LNCaP clone FGC (cell line): ENCODE measurements around the gene ZNF746.
"Not testable (repeated sequence)": the region's sequence is repeated elsewhere in the genome, so short reads cannot be mapped to it uniquely, and the experiment has no call there.

Source experiments
- DNase-seq: peaks from one replicate; pipeline ENCODE4 v3.0.0-alpha.2; 2011; ENCODE audit warnings: low read depth
- H3K4me3 ChIP-seq: 2 replicates; pipeline ENCODE4 v1.5.1; 2011; ENCODE audit warnings: mild to moderate bottlenecking, low read depth, low read length, control low read depth
- TF ChIP-seq, protein P1 (sequence below): IDR thresholded peaks from 2 replicates; pipeline ENCODE4 v1.5.1; 2012; ENCODE audit warnings: mild to moderate bottlenecking; ENCODE audit not compliant: control insufficient read depth, insufficient read depth; ENCODE audit errors: extremely low read depth

ZNF746 gene

DNA sequence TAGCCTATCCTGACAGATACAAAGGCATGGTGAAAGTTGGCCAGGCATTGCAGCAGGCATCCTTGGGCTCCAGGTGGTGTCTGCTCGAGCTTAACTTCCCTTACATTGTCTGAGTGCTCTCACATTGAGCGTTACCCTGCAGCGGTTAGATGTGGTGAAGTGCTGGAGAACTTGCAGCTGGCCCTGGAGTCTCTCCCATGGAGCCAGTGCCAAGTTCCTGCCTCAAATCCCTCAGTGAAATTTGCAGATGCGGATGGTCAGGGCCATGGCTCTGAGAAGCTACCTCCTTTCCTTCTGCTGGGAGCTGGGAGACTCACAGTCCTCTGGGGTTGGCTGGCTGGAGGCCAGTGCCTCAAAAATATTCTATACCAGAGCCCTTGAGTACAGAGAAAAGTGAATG lies 3.3 kb upstream of the ZNF746 start:
- TF ChIP-seq, protein P1, sequence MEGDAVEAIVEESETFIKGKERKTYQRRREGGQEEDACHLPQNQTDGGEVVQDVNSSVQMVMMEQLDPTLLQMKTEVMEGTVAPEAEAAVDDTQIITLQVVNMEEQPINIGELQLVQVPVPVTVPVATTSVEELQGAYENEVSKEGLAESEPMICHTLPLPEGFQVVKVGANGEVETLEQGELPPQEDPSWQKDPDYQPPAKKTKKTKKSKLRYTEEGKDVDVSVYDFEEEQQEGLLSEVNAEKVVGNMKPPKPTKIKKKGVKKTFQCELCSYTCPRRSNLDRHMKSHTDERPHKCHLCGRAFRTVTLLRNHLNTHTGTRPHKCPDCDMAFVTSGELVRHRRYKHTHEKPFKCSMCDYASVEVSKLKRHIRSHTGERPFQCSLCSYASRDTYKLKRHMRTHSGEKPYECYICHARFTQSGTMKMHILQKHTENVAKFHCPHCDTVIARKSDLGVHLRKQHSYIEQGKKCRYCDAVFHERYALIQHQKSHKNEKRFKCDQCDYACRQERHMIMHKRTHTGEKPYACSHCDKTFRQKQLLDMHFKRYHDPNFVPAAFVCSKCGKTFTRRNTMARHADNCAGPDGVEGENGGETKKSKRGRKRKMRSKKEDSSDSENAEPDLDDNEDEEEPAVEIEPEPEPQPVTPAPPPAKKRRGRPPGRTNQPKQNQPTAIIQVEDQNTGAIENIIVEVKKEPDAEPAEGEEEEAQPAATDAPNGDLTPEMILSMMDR: no peak
- H3K4me3 ChIP-seq: no peak overlapping the region
- DNase-seq: no peak

DNA sequence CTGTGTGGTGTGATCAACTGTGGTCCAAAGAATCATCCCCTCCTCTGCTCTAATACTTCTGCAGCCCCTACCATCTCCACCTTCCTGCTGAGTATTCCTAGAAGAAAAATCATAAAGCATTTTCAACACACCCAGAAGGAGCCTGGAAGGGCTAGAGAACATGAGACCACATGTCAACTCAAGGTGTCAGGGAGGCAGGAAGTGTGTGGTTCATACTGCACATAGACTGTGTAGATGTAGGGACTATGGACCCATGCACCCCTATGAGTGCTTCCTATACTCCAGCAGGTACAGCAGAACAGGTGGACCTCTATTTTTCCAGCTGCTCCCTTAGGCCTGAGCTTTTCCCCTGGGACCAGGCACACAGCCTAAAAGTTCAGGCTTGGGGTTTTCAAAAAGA lies 2.6 kb upstream of the ZNF746 start:
- DNase-seq: no peak
- TF ChIP-seq, protein P1: no peak
- H3K4me3 ChIP-seq: no peak overlapping the region

DNA sequence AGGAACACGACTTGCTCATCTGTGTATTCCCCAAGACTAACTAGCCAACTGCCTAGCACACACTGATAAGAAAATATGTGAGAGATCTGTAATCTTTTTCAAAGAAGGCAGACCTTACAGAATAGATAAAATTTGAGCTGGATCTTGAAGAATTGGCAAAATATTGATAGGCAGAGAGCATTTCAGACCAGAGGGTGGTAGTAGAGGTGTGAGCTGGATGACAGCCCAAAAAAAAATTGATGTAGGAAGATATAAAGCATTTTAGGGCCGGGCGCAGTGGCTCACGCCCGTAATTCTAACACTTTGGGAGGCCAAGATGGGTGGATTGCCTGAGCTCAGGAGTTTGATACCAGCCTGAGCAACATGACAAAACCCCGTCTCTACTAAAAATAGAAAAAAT lies 1.2 kb upstream of the ZNF746 start:
- no peak overlapping the region for H3K4me3 ChIP-seq
- TF ChIP-seq, protein P1: no peak
- DNase-seq: no peak

DNA sequence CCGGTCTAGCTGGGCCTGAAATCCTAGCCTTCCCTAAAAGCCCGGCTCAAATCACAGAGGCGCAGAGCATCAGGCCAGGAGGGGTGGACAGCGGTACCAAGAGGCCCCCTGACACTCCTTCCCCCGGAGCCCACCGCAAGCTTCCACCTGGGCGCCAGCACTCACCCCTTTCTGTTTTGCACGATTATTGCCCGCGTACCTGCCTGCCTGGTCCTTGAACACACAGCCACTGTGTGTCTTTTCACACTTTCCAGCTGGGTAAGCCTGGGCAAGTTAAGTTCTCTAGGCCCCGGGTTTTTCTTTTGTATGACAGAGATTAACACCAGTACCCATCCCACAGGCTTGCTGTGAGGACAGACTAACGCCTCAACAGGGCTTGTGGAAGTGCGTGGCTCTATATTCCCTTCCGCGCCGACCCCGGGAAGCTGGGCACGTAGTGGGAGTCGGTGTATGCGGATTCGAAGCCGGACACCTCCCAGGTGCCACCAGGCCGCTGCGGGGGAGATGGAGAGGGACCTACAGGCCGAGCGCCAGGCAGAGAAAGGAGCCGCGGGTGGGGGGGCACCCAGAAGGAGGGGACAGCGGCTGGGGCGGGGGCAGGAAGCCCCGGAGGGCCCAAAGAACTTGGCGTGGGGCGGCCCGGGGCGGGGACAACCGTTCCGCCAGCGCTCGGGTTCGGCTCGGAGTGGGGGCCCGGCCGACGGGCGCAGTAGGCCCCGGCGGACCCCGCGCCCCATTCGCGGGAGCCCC lies 792 bp downstream of the ZNF746 start:
- TF ChIP-seq, protein P1: no peak
- DNase-seq: no peak
- peak overlapping the region; percentile 88 for H3K4me3 ChIP-seq

DNA sequence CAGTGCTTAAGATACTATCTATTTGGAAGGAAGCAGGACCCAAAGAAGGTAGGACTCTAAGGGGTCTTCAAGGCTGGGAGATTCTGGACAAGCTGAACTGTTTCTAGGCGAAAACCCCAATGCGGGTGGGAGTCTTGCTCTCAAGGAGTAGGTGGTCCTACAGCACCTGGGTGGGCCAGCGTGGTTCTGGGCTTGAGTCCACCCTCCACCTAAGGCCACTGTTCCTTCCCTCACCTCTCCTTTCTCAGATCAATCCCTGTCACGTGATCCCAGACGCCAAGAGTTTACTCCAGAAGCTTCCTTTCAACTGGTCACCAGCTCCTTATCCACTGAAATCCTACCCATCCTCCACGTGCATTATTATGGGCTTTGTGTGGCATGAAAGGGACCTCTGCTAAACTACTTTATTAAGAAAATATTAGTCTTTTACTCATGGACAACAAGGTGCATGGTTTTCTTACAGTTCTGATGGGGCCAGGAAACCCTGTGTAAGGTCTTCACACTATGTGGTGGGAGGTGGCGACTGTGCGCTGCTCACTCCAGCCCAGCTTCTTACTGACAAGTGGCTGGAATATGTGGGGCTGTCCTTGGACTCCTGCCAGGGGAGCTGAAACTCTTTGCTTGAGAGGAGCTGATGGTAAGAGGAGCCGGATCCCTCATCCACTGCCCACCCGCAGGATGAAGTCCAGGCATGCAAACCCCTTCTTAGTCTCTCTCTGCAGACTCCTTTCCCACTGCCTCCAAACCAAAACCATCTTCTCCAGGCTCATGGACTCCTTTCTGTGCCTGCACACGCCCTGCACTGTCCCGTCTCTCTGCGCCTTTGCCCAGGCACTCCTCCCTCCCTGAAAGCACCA lies 1.6 kb downstream of the ZNF746 start:
- no peak for DNase-seq
- TF ChIP-seq, protein P1: no peak
- H3K4me3 ChIP-seq: peak overlapping the region; percentile 88

DNA sequence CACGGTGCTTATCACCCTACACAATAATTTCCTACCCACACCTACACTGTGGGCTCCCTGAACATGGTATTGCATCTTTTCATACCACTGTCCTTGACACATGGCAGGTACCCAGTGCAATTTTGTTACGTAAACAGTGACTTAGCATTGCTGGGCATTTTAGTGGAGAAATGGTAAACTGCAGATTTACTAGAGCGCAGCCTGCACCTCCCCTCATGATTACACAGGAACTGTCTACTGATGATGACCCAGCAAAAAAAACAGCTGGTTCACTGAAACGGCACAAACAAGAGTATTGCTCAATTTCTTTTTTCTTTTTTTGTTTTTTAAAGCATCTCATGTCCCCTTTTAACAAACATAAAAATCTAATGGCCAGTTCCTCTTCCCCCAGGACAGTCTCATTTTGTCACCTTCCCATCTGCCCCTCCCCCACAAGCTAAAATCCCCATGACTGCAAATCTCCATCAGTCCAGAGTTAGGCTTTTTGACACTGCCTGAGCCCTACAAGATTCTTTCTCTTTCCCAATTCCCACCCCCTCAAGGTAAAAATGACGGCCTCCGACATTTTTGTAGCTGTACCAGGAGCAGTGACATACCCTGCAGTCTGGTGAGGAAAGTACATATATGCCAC lies 2.8 kb downstream of the ZNF746 start:
- no peak for DNase-seq
- H3K4me3 ChIP-seq: no peak overlapping the region
- TF ChIP-seq, protein P1: no peak

DNA sequence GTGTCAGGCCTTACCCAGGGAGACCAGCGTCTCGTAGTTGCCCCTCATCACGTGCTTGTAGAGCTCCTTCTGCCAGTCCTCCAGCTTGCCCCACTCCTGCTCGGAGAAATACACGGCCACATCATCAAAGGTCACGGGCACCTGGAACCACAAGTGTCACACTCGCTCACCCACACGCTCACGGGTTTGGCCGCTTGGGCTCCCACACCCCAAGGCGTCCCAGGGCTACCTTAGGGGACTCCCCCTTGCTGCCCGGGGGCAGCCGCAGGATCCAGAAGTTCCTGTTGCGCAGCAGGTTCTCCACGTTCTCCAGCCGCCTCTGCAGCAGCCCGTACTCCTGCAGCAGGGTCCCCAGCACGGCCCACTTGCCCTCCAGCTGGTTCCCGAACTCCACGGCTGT lies 3.6 kb downstream of the ZNF746 start:
- H3K4me3 ChIP-seq, DNase-seq: not testable (repeated sequence)
